ENCODE data around the gene KAZN.

Gene KAZN

GRCh38 chr1:14871218-14871970 is 272.9 kb downstream of the KAZN start:
- no peak for DNase-seq

- no peak for DNase-seq
Observed at GRCh38 chr1:14872762-14873161, 274.3 kb downstream of the KAZN start.

GRCh38 chr1:14873677-14874076 is 275.2 kb downstream of the KAZN start:
- DNase-seq, result no peak

GRCh38 chr1:14875524-14876509 is 277.3 kb downstream of the KAZN start:
- peak; percentile 54 for DNase-seq

- DNase-seq, result no peak
Observed at GRCh38 chr1:14876747-14877146, 278.3 kb downstream of the KAZN start.

- DNase-seq, result no peak
Observed at GRCh38 chr1:14877224-14877623, 278.7 kb downstream of the KAZN start.

GRCh38 chr1:14878124-14878523 is 279.6 kb downstream of the KAZN start:
- no peak for DNase-seq

GRCh38 chr1:14878951-14879350 is 280.5 kb downstream of the KAZN start:
- no peak for DNase-seq

- no peak for DNase-seq
Observed at GRCh38 chr1:14880456-14881316, 282.2 kb downstream of the KAZN start.

GRCh38 chr1:14881775-14882672 is 283.5 kb downstream of the KAZN start:
- DNase-seq, result no peak

- no peak for DNase-seq
Observed at GRCh38 chr1:14884614-14885175, 286.2 kb downstream of the KAZN start.

- DNase-seq, result no peak
Observed at GRCh38 chr1:14887044-14887566, 288.6 kb downstream of the KAZN start.

- no peak for DNase-seq
Observed at GRCh38 chr1:14887764-14888350, 289.4 kb downstream of the KAZN start.

- no peak for DNase-seq
Observed at GRCh38 chr1:14888374-14888773, 289.9 kb downstream of the KAZN start.

- no peak for DNase-seq
Observed at GRCh38 chr1:14889825-14890440, 291.4 kb downstream of the KAZN start.

GRCh38 chr1:14891991-14892390 is 293.5 kb downstream of the KAZN start:
- no peak for DNase-seq

GRCh38 chr1:14894811-14895560 is 296.5 kb downstream of the KAZN start:
- no peak for DNase-seq

- no peak for DNase-seq
Observed at GRCh38 chr1:14895727-14896126, 297.2 kb downstream of the KAZN start.

- DNase-seq, result no peak
Observed at GRCh38 chr1:14896381-14897079, 298.0 kb downstream of the KAZN start.

All from NCI-H510A (cell line).